ENCODE results near the gene ERCC5. TPM values are rescaled to one million over a fixed set of nuclear protein-coding genes. Genes with fewer than 3 reads are reported as not detected.

ERCC5 gene
- total and polyA plus RNA-seq, 9 of the 15 experiments (the other 6 are each of a cell fraction or from before 2014, with no cell fraction given), result 7.4 to 43.1 (median 33.9) TPM

- TF ChIP-seq E2F3 (CRISPR knock-in tag; IDR thresholded peaks at IDR 0.05), result no peak
- no peak for TF ChIP-seq ZNF57 (CRISPR knock-in tag; IDR thresholded peaks at IDR 0.05)
- no peak for TF ChIP-seq ZNF398 (CRISPR knock-in tag; IDR thresholded peaks at IDR 0.05)
- TF ChIP-seq HMBOX1 (IDR thresholded peaks at IDR 0.05), result no peak
- no peak for TF ChIP-seq JUNB (CRISPR knock-in tag; conservative IDR thresholded peaks at IDR 0.05)
- TF ChIP-seq NUFIP1 (IDR thresholded peaks at IDR 0.05; ENCODE audit: partially characterized antibody), result no peak
- TF ChIP-seq SRSF1 (IDR thresholded peaks at IDR 0.05; ENCODE audit: low read depth, low read length), result no peak
- no peak for TF ChIP-seq ZNF165 (CRISPR knock-in tag; IDR thresholded peaks at IDR 0.05; ENCODE audit: borderline replicate concordance)
- no peak for TF ChIP-seq ZNF121 (CRISPR knock-in tag; conservative IDR thresholded peaks at IDR 0.05)
- H2AFZ ChIP-seq (ENCODE audit: low read depth, low read length), result no peak overlapping the region
- 0% methylated on average over 3 of the region's 6 CpGs for WGBS (ENCODE audit: insufficient coverage, low coverage, missing lambda C conversion rate)
- no peaks in the 10 kb centered on the region for H4K20me1 ChIP-seq (replicated peaks; ENCODE audit: control insufficient read depth, insufficient read depth, low read length)
- H3K27me3 ChIP-seq (ENCODE audit: control insufficient read depth in 2 of 2, insufficient read depth in 2 of 2, low read length in 2 of 2), result no peaks in the 10 kb centered on the region
- H3K79me2 ChIP-seq (ENCODE audit: control insufficient read depth, insufficient read depth, low read length), result no peaks in the 10 kb centered on the region
- in situ Hi-C loops (cut with MboI) (no loop called here), intact Hi-C loops (cut with micrococcal nuclease) (no loop called here)
- ATAC-seq (no peak), DNase-seq (ENCODE audit: extremely low read depth in 1 of 4, low spot score in 3 of 4) (no peak), FAIRE-seq (no peak)
- POLR2A ChIA-PET, result no interaction called here
- CTCF ChIA-PET (ENCODE audit: low intra/inter-chr PET ratio), result no interaction called here
- no TSS peak for BruUV-seq (replicated peaks)
- H3K9me1 ChIP-seq (ENCODE audit: control insufficient read depth, insufficient read depth, low read length), result no peaks in the 10 kb centered on the region
- no peaks in the 10 kb centered on the region for H3K9me3 ChIP-seq (replicated peaks; ENCODE audit: control insufficient read depth, insufficient read depth, low read depth, low read length)
- no peaks in the 10 kb centered on the region for H3K4me1 ChIP-seq (replicated peaks in 1 of 2; ENCODE audit: control insufficient read depth in 2 of 2, insufficient read depth in 2 of 2, low read length in 2 of 2)
- no peak overlapping the region for H3K4me3 ChIP-seq
- H3K27ac ChIP-seq (ENCODE audit: extremely low read depth, low read depth, low read length), result no peak overlapping the region
- H3K9ac ChIP-seq (ENCODE audit: insufficient read depth in 1 of 2, low read depth in 2 of 2, low read length in 2 of 2), result no peak overlapping the region
- H3K36me3 ChIP-seq (ENCODE audit: control insufficient read depth, insufficient read depth, low read length), result no peaks in the 10 kb centered on the region
- H3K4me2 ChIP-seq (ENCODE audit: insufficient read depth, low read length), result no peak overlapping the region
Measured at GRCh38 chr13:102911336-102911735, 65.5 kb downstream of the ERCC5 start.

Data from K562 (cell line).